Smooth muscle cell (in vitro differentiated cells): Measurements from ENCODE around the gene C14orf39. TPM values are rescaled to one million over a fixed set of nuclear protein-coding genes. Genes with fewer than 3 reads are reported as not detected.

Experiments
- DNase-seq: peaks from one replicate; lab custom pipeline; 2025; ENCODE audit not compliant: unreplicated experiment; lab: John Stamatoyannopoulos, UW
- H2AFZ ChIP-seq: fragments of 200-600 bp; sonication (generic); 2 replicates; pipeline ENCODE4 v1.6.0; 2016; ENCODE audit warnings: antibody characterized with exemption, low read depth, mild to moderate bottlenecking
- H3F3A ChIP-seq: fragments of 200-600 bp; sonication (generic); 2 replicates; pipeline ENCODE4 v1.6.0; 2017; ENCODE audit warnings: antibody characterized with exemption, low read depth
- H3K27ac ChIP-seq: fragments of 200-600 bp; sonication (generic); 2 replicates; pipeline ENCODE4 v1.5.1; 2016; ENCODE audit warnings: low read depth, mild to moderate bottlenecking
- H3K27me3 ChIP-seq: fragments of 200-600 bp; sonication (generic); 2 replicates; pipeline ENCODE4 v1.6.1; 2016; ENCODE audit warnings: low read depth, mild to moderate bottlenecking
- H3K36me3 ChIP-seq: fragments of 200-600 bp; sonication (generic); 2 replicates; pipeline ENCODE4 v1.5.1; 2016; ENCODE audit warnings: low read depth
- H3K4me1 ChIP-seq: fragments of 200-600 bp; sonication (generic); 2 replicates; pipeline ENCODE4 v1.5.1; 2016; ENCODE audit warnings: low read depth
- H3K4me2 ChIP-seq: fragments of 200-600 bp; sonication (generic); 2 replicates; pipeline ENCODE4 v1.6.0; 2016; ENCODE audit warnings: mild to moderate bottlenecking
- H3K4me3 ChIP-seq: fragments of 200-600 bp; sonication (generic); 2 replicates; pipeline ENCODE4 v1.5.1; 2016; ENCODE audit warnings: mild to moderate bottlenecking
- H3K79me2 ChIP-seq: fragments of 200-600 bp; sonication (generic); 2 replicates; pipeline ENCODE4 v1.6.0; 2016; ENCODE audit warnings: low read depth, mild to moderate bottlenecking
- H3K9ac ChIP-seq: fragments of 200-600 bp; sonication (generic); 2 replicates; pipeline ENCODE4 v1.6.0; 2016; ENCODE audit warnings: low read depth
- H3K9me3 ChIP-seq: fragments of 200-600 bp; sonication (generic); replicated peaks from 2 replicates; pipeline ENCODE4 v1.5.1; 2016; ENCODE audit warnings: low read depth
- H4K20me1 ChIP-seq: fragments of 200-600 bp; sonication (generic); 2 replicates; pipeline ENCODE4 v1.6.0; 2016; ENCODE audit warnings: low read depth
- WGBS: methylation state at CpG from one replicate; pipeline ENCODE4 v1.1.7; 2016; ENCODE audit warnings: low lambda C conversion rate; 5-methylcytosine and 5-hydroxymethylcytosine counted together
- polyA plus RNA-seq: library from polyadenylated mRNA; unstranded; fragments of >200 nt; fragmentation: Nextera tagmentation; extraction: Ambion mirVana; gene quantifications from 2 replicates; pipeline ENCODE4 v1.2.1, GENCODE V29; 2016
- total RNA-seq: library from RNA; depleted of rRNA; stranded (reverse); fragments of >200 nt; gene quantifications from 2 replicates; pipeline ENCODE4 v1.2.3, GENCODE V29; 2014
- TF ChIP-seq, protein P1 (sequence below): fragments of 200-600 bp; sonication (generic); IDR thresholded peaks from 2 replicates; pipeline ENCODE4 v1.5.1; 2017; ENCODE audit warnings: borderline replicate concordance, mild to moderate bottlenecking, antibody characterized with exemption; ENCODE audit not compliant: insufficient read depth, poor library complexity, severe bottlenecking

The C14orf39 gene
- total and polyA plus RNA-seq, 2 experiments from 2014 or later, result 1.3 TPM; not detected in 1

DNA sequence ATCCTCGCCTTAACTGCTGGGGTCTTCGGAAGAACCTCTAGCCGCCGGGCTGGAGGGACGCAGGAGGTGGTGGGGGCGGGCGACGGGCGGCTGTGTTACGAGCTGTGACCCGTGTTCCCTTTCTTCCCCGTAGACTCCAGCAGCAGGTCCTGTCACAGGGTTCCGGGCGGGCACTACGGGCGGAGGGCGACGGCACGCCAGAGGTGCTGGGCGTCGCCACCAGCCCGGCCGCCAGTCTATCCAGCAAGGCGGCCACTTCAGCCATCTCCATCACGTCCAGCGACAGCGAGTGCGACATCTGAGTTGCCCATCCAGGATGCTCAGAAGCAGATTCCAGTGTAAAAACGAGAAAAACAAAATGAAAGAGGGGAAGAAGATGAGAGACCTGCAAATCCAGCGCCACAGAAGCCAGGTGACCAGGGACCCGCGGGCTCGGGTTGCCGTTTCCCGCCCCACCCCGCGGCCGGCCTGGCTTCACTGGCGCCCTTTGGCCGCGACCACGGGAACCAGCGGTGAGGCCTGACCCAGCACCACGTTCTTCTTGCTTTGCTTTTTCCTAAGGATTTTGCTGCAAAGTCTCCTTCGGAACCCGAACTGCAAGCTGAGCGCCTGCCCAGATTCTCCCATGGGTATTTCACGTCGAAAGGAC is 25.2 kb upstream of the C14orf39 start:
- no peaks in the 10 kb centered on the region for H3K9me3 ChIP-seq
- WGBS, result 3% methylated on average over 36 of the region's 49 CpGs
- H2AFZ ChIP-seq, result no peak overlapping the region
- no peaks in the 10 kb centered on the region for H3K79me2 ChIP-seq
- no peaks in the 10 kb centered on the region for H3K36me3 ChIP-seq
- H3K27ac ChIP-seq, result no peak overlapping the region
- H3K4me1 ChIP-seq, result peaks cover 38% of the 10 kb centered on the region
- DNase-seq, result no peak
- no peaks in the 10 kb centered on the region for H4K20me1 ChIP-seq
- peaks cover 100% of the 10 kb centered on the region for H3K27me3 ChIP-seq
- H3K4me3 ChIP-seq, result no peak overlapping the region
- no peak overlapping the region for H3K9ac ChIP-seq
- H3K4me2 ChIP-seq, result peak overlapping the region; percentile 44
- TF ChIP-seq, protein P1, sequence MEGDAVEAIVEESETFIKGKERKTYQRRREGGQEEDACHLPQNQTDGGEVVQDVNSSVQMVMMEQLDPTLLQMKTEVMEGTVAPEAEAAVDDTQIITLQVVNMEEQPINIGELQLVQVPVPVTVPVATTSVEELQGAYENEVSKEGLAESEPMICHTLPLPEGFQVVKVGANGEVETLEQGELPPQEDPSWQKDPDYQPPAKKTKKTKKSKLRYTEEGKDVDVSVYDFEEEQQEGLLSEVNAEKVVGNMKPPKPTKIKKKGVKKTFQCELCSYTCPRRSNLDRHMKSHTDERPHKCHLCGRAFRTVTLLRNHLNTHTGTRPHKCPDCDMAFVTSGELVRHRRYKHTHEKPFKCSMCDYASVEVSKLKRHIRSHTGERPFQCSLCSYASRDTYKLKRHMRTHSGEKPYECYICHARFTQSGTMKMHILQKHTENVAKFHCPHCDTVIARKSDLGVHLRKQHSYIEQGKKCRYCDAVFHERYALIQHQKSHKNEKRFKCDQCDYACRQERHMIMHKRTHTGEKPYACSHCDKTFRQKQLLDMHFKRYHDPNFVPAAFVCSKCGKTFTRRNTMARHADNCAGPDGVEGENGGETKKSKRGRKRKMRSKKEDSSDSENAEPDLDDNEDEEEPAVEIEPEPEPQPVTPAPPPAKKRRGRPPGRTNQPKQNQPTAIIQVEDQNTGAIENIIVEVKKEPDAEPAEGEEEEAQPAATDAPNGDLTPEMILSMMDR, result no peak
- no peaks in the 10 kb centered on the region for H3F3A ChIP-seq

DNA sequence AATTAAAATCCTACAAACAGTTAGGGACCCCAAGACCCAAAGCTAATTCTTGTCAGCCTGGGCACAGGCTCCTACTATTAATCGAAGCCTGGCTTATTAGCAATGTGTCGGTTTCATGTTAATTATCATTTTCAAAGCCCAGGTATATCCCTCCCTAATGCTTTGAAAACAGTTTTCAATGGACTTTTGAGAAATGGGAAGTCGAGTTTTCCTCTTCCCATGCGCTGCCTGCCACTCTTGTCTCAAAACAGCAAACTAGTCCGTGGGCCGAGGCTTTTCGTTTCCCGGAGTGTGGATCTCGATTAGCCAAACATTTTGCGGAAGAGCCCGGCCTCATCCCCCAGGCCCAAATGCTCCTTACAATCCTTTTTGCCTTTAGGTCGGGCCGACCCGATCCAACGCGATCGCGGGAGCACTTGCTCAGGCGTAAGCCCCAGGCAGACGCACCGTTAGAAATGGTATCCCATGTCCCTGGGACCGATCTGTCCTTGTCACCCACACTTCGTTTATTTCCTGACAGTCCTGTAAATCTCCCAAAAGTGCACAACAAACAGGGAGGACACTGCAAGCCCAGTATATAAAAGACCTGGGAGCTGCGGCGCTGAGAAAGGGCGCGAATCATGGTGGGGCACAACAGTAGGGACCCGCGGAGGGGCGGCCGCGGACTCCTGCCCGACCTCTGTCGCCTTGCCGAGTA is 24.5 kb upstream of the C14orf39 start:
- H3K27ac ChIP-seq, result no peak overlapping the region
- no peaks in the 10 kb centered on the region for H3K36me3 ChIP-seq
- no peaks in the 10 kb centered on the region for H3F3A ChIP-seq
- TF ChIP-seq, protein P1, result no peak
- H3K4me1 ChIP-seq, result peaks cover 38% of the 10 kb centered on the region
- DNase-seq, result no peak
- H3K27me3 ChIP-seq, result peaks cover 100% of the 10 kb centered on the region
- H4K20me1 ChIP-seq, result no peaks in the 10 kb centered on the region
- no peaks in the 10 kb centered on the region for H3K9me3 ChIP-seq
- H3K4me2 ChIP-seq, result peak overlapping the region; percentile 9
- no peak overlapping the region for H2AFZ ChIP-seq
- no peak overlapping the region for H3K4me3 ChIP-seq
- 5% methylated on average over 35 of the region's 35 CpGs for WGBS
- no peak overlapping the region for H3K9ac ChIP-seq
- no peaks in the 10 kb centered on the region for H3K79me2 ChIP-seq

DNA sequence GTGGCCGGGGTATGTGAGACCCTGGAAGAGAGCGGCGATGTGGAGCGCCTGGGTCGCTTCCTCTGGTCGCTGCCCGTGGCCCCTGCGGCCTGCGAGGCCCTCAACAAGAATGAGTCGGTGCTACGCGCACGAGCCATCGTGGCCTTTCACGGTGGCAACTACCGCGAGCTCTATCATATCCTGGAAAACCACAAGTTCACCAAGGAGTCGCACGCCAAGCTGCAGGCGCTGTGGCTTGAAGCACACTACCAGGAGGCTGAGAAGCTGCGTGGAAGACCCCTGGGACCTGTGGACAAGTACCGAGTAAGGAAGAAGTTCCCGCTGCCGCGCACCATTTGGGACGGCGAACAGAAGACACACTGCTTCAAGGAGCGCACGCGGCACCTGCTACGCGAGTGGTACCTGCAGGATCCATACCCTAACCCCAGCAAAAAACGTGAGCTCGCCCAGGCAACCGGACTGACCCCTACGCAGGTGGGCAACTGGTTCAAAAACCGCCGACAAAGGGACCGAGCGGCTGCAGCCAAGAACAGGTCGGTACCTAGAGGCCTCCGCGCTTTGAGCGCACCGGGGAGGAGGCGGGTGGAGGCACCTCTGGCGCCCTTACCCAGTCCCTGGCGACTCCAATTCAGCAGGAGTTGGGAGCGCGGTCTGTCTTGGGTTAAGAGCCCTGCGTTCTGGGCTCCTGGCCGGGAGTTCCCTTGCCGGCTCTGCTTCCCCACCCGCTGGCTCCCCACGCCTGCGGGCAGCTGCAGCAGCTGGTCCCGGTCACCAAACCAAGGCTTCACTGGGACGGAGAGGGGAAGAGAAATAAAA is 23.8 kb upstream of the C14orf39 start:
- H3K27ac ChIP-seq, result no peak overlapping the region
- H3K27me3 ChIP-seq, result peaks cover 100% of the 10 kb centered on the region
- no peaks in the 10 kb centered on the region for H3K79me2 ChIP-seq
- no peak overlapping the region for H3K4me3 ChIP-seq
- H3K4me2 ChIP-seq, result peak overlapping the region; percentile 54
- WGBS, result 2% methylated on average over 58 of the region's 58 CpGs
- no peaks in the 10 kb centered on the region for H4K20me1 ChIP-seq
- TF ChIP-seq, protein P1, result no peak
- H3F3A ChIP-seq, result no peaks in the 10 kb centered on the region
- peaks cover 36% of the 10 kb centered on the region for H3K4me1 ChIP-seq
- no peaks in the 10 kb centered on the region for H3K36me3 ChIP-seq
- H3K9ac ChIP-seq, result no peak overlapping the region
- no peak for DNase-seq
- H3K9me3 ChIP-seq, result no peaks in the 10 kb centered on the region
- no peak overlapping the region for H2AFZ ChIP-seq
